Activated CD8-positive, alpha-beta T cell treated with anti-CD3 and anti-CD28 coated beads, Interleukin-2, amount 10 ng/mL, durations not matched to agents 7 days and 5 days (primary cell): ENCODE measurements around the gene WDR59. TPM values are rescaled to one million over a fixed set of nuclear protein-coding genes. Genes with fewer than 3 reads are reported as not detected.
"Not testable (repeated sequence)": the region's sequence is repeated elsewhere in the genome, so short reads cannot be mapped to it uniquely, and the experiment has no call there.

Experiments used
- ATAC-seq: fragments of 150-1000 bp; cut with Tn5 transposase; one replicate; pipeline ENCODE4 v1.10.0; 2021; ENCODE audit warnings: moderate library complexity
- CTCF ChIA-PET: fragments of 350-600 bp; sonication (Branson Sonifier 250); formaldehyde crosslinking; loops from one replicate; lab custom pipeline; 2021; ENCODE audit warnings: antibody characterized with exemption; lab: Charles Lee
- POLR2A ChIA-PET: fragments of 350-600 bp; sonication (Branson Sonifier 250); formaldehyde crosslinking; loops from one replicate; lab custom pipeline; 2021; ENCODE audit warnings: antibody characterized with exemption; lab: Charles Lee
- DNase-seq: peaks from one replicate; pipeline ENCODE4 v3.0.0-alpha.2; 2020
- H3K27ac Mint-ChIP-seq: one replicate; pipeline ENCODE4 v1.8.0; 2021; ENCODE audit warnings: mild to moderate bottlenecking, mixed read lengths
- H3K27me3 Mint-ChIP-seq: one replicate; pipeline ENCODE4 v1.8.0; 2021; ENCODE audit warnings: low read depth, mixed read lengths
- H3K36me3 Mint-ChIP-seq: one replicate; pipeline ENCODE4 v1.8.0; 2021; ENCODE audit warnings: low read depth, mixed read lengths
- H3K4me1 Mint-ChIP-seq: one replicate; pipeline ENCODE4 v1.8.0; 2021; ENCODE audit warnings: low read depth, mixed read lengths
- H3K4me3 Mint-ChIP-seq: one replicate; pipeline ENCODE4 v1.8.0; 2021; ENCODE audit warnings: mild to moderate bottlenecking, mixed read lengths
- H3K9me3 Mint-ChIP-seq: one replicate; pipeline ENCODE4 v1.8.0; 2022; ENCODE audit warnings: mixed read lengths; ENCODE audit not compliant: insufficient read depth
- total RNA-seq, 2 experiments: library from RNA; stranded (reverse); gene quantifications; one replicate each; pipeline ENCODE4 v1.2.3, GENCODE V29; 2021

WDR59 gene
- total RNA-seq, 2 experiments from 2014 or later: 58.3 to 63.5 TPM

- CTCF ChIA-PET: no interaction called here
Observed at GRCh38 chr16:75023009-75023408, 38.1 kb upstream of the WDR59 start.

GRCh38 chr16:75022567-75022966 is 37.6 kb upstream of the WDR59 start:
- no peak overlapping the region for H3K27ac Mint-ChIP-seq
- ATAC-seq (no peak), DNase-seq (no peak)
- CTCF ChIA-PET: no interaction called here
- no peak overlapping the region for H3K4me3 Mint-ChIP-seq
- H3K4me1 Mint-ChIP-seq: peaks cover 9% of the 10 kb centered on the region
- H3K36me3 Mint-ChIP-seq: peaks cover 17% of the 10 kb centered on the region
- peaks cover 13% of the 10 kb centered on the region for H3K9me3 Mint-ChIP-seq
- no peaks in the 10 kb centered on the region for H3K27me3 Mint-ChIP-seq
- POLR2A ChIA-PET: no interaction called here

More at GRCh38 chr16:75023009-75023408, 38.1 kb upstream of the WDR59 start:
- no peak overlapping the region for H3K4me3 Mint-ChIP-seq
- peaks cover 17% of the 10 kb centered on the region for H3K36me3 Mint-ChIP-seq
- peaks cover 9% of the 10 kb centered on the region for H3K4me1 Mint-ChIP-seq
- POLR2A ChIA-PET: no interaction called here
- no peak overlapping the region for H3K27ac Mint-ChIP-seq
- H3K27me3 Mint-ChIP-seq: no peaks in the 10 kb centered on the region
- peaks cover 13% of the 10 kb centered on the region for H3K9me3 Mint-ChIP-seq
- ATAC-seq (no peak), DNase-seq (no peak)

GRCh38 chr16:75021410-75021809 is 36.5 kb upstream of the WDR59 start:
- H3K36me3 Mint-ChIP-seq: peaks cover 17% of the 10 kb centered on the region
- DNase-seq (no peak), ATAC-seq (no peak)
- no peaks in the 10 kb centered on the region for H3K27me3 Mint-ChIP-seq
- peaks cover 9% of the 10 kb centered on the region for H3K4me1 Mint-ChIP-seq
- ChIA-PET POLR2A (no interaction called here), CTCF (no interaction called here)
- peaks cover 13% of the 10 kb centered on the region for H3K9me3 Mint-ChIP-seq
- H3K27ac Mint-ChIP-seq: peak overlapping the region; percentile 19
- H3K4me3 Mint-ChIP-seq: no peak overlapping the region

- H3K9me3 Mint-ChIP-seq: peaks cover 13% of the 10 kb centered on the region
- no peak for DNase-seq
- H3K27ac Mint-ChIP-seq: no peak overlapping the region
- H3K4me3 Mint-ChIP-seq: no peak overlapping the region
- peaks cover 5% of the 10 kb centered on the region for H3K4me1 Mint-ChIP-seq
- ChIA-PET CTCF (interaction anchor here (1.3 kb wide), 1 partner anchor 91 kb away, joined by 3 read pairs; no protein-coding TSS in a partner anchor), POLR2A (no interaction called here)
- no peak for ATAC-seq
- peaks cover 17% of the 10 kb centered on the region for H3K36me3 Mint-ChIP-seq
- no peaks in the 10 kb centered on the region for H3K27me3 Mint-ChIP-seq
Observed at GRCh38 chr16:75019586-75019985, 34.7 kb upstream of the WDR59 start.

- ATAC-seq (no peak), DNase-seq (no peak)
- POLR2A ChIA-PET: no interaction called here
- no peak overlapping the region for H3K4me3 Mint-ChIP-seq
- H3K27me3 Mint-ChIP-seq: no peaks in the 10 kb centered on the region
- peaks cover 17% of the 10 kb centered on the region for H3K36me3 Mint-ChIP-seq
- CTCF ChIA-PET: interaction anchor here (1.3 kb wide), 1 partner anchor 92 kb away, joined by 3 read pairs; no protein-coding TSS in a partner anchor
- H3K9me3 Mint-ChIP-seq: peaks cover 13% of the 10 kb centered on the region
- H3K27ac Mint-ChIP-seq: no peak overlapping the region
- H3K4me1 Mint-ChIP-seq: no peaks in the 10 kb centered on the region
Observed at GRCh38 chr16:75019007-75019406, 34.1 kb upstream of the WDR59 start.

- Mint-ChIP-seq H3K27me3 (no peaks in the 10 kb centered on the region), H3K9me3 (peaks cover 13% of the 10 kb centered on the region), H3K36me3 (peaks cover 17% of the 10 kb centered on the region), H3K4me3 (no peak overlapping the region), H3K27ac (no peak overlapping the region), H3K4me1 (peaks cover 2% of the 10 kb centered on the region)
- DNase-seq (no peak), ATAC-seq (no peak)
- POLR2A ChIA-PET: no interaction called here
- CTCF ChIA-PET: interaction anchor here (1.3 to 1.4 kb wide), 3 partner anchors 19 to 182 kb away, joined by 3 to 6 read pairs (median 5); partner anchors contain the start of gene ZNRF1
Observed at GRCh38 chr16:75017670-75018525, 33.0 kb upstream of the WDR59 start.

GRCh38 chr16:75016451-75017081 is 31.6 kb upstream of the WDR59 start:
- H3K27ac Mint-ChIP-seq, H3K9me3 Mint-ChIP-seq, POLR2A ChIA-PET, H3K4me3 Mint-ChIP-seq, ATAC-seq, DNase-seq, H3K36me3 Mint-ChIP-seq, H3K27me3 Mint-ChIP-seq: not testable (repeated sequence)
- peaks cover 15% of the 10 kb centered on the region for H3K4me1 Mint-ChIP-seq
- CTCF ChIA-PET: interaction anchor here (1.4 kb wide), 1 partner anchor 95 kb away, joined by 5 read pairs; no protein-coding TSS in a partner anchor

- Mint-ChIP-seq H3K9me3 (peaks cover 1% of the 10 kb centered on the region), H3K4me3 (no peak overlapping the region), H3K36me3 (peaks cover 1% of the 10 kb centered on the region), H3K27me3 (no peaks in the 10 kb centered on the region), H3K4me1 (peaks cover 19% of the 10 kb centered on the region), H3K27ac (no peak overlapping the region)
- ATAC-seq: no peak
- ChIA-PET POLR2A (no interaction called here), CTCF (interaction anchor here (1.1 kb wide), 2 partner anchors 61 to 97 kb away, joined by 3 read pairs; no protein-coding TSS in a partner anchor)
- no peak for DNase-seq
Observed at GRCh38 chr16:75014318-75014717, 29.4 kb upstream of the WDR59 start.

GRCh38 chr16:75013123-75013522 is 28.2 kb upstream of the WDR59 start:
- H3K27ac Mint-ChIP-seq, H3K4me3 Mint-ChIP-seq, H3K27me3 Mint-ChIP-seq, H3K36me3 Mint-ChIP-seq, H3K9me3 Mint-ChIP-seq, POLR2A ChIA-PET, ATAC-seq, DNase-seq: not testable (repeated sequence)
- CTCF ChIA-PET: interaction anchor here (1.1 to 3.5 kb wide), 4 partner anchors 13 to 97 kb away, joined by 3 to 40 read pairs (median 6); partner anchors contain the start of gene ZNRF1
- H3K4me1 Mint-ChIP-seq: peaks cover 19% of the 10 kb centered on the region

- no peak for DNase-seq
- Mint-ChIP-seq H3K36me3 (no peaks in the 10 kb centered on the region), H3K4me1 (peaks cover 19% of the 10 kb centered on the region), H3K27me3 (peaks cover 4% of the 10 kb centered on the region), H3K9me3 (no peaks in the 10 kb centered on the region), H3K27ac (no peak overlapping the region), H3K4me3 (no peak overlapping the region)
- ATAC-seq: no peak
- ChIA-PET CTCF (interaction anchor here (1.1 to 3.5 kb wide), 7 partner anchors 11 to 98 kb away, joined by 3 to 40 read pairs (median 6); partner anchors contain the start of genes WDR59 and ZNRF1), POLR2A (no interaction called here)
Observed at GRCh38 chr16:75012380-75013081, 27.6 kb upstream of the WDR59 start.

- H3K27me3 Mint-ChIP-seq: peaks cover 4% of the 10 kb centered on the region
- peaks cover 19% of the 10 kb centered on the region for H3K4me1 Mint-ChIP-seq
- CTCF ChIA-PET: interaction anchor here (1.1 to 3.5 kb wide), 7 partner anchors 10 to 99 kb away, joined by 3 to 40 read pairs (median 6); partner anchors contain the start of genes WDR59 and ZNRF1
- DNase-seq (no peak), ATAC-seq (peak; percentile 33)
- H3K36me3 Mint-ChIP-seq: no peaks in the 10 kb centered on the region
- no peak overlapping the region for H3K27ac Mint-ChIP-seq
- no peak overlapping the region for H3K4me3 Mint-ChIP-seq
- POLR2A ChIA-PET: no interaction called here
- H3K9me3 Mint-ChIP-seq: no peaks in the 10 kb centered on the region
Observed at GRCh38 chr16:75011634-75012307, 26.8 kb upstream of the WDR59 start.
